Measurements from ENCODE around the gene NRAP. TPM values are rescaled to one million over a fixed set of nuclear protein-coding genes. Genes with fewer than 3 reads are reported as not detected.

Gene NRAP
- total RNA-seq, 1 experiment from 2014 or later: not detected

- no peak overlapping the region for H3K4ac ChIP-seq (ENCODE audit: low read depth, low read length)
- no peaks in the 10 kb centered on the region for H3K9me3 Mint-ChIP-seq
- no peak overlapping the region for H3K56ac ChIP-seq (ENCODE audit: insufficient read length, low read depth, low read length)
- no peaks in the 10 kb centered on the region for H3K79me2 ChIP-seq (ENCODE audit: insufficient read depth, low read length)
- no peaks in the 10 kb centered on the region for H3K27me3 ChIP-seq (ENCODE audit: insufficient read depth, low read length)
- H4K91ac ChIP-seq (ENCODE audit: insufficient read length, low read depth, low read length): no peak overlapping the region
- no peaks in the 10 kb centered on the region for H3K9me3 ChIP-seq (ENCODE audit: control insufficient read depth, low read depth, low read length)
- H3K23me2 ChIP-seq (ENCODE audit: insufficient read length, low read depth, low read length, poor library complexity, severe bottlenecking): no peaks in the 10 kb centered on the region
- H3K4me1 ChIP-seq (ENCODE audit: insufficient read depth, low read length): 0 out of 2 replicates have a peak, but pooled peaks cover 8% of the 10 kb centered on the region
- no peak for TF ChIP-seq CTCF (conservative IDR thresholded peaks at IDR 0.05)
- H3K27ac Mint-ChIP-seq: no peak overlapping the region
- H3K27me3 Mint-ChIP-seq (ENCODE audit: low read depth): peaks cover 87% of the 10 kb centered on the region
- no peak overlapping the region for H2BK20ac ChIP-seq (ENCODE audit: low read depth, low read length, poor library complexity, severe bottlenecking)
- no peak overlapping the region for H2BK15ac ChIP-seq (ENCODE audit: low read depth, low read length)
- H2BK120ac ChIP-seq (ENCODE audit: low read depth, low read length, poor library complexity, severe bottlenecking): no peak overlapping the region
- no peaks in the 10 kb centered on the region for H4K20me1 ChIP-seq (ENCODE audit: control insufficient read depth, insufficient read depth, insufficient read length)
- WGBS (ENCODE audit: extremely low coverage, insufficient read length, low lambda C conversion rate): no CpG with 5 or more reads among the region's 4 CpGs
- no peak overlapping the region for H2BK5ac ChIP-seq (ENCODE audit: insufficient read length, low read length)
- no peak overlapping the region for H3K14ac ChIP-seq (ENCODE audit: insufficient read depth, low read length)
- H4K8ac ChIP-seq (replicated peaks; ENCODE audit: insufficient read length, low read depth, low read length): no peak overlapping the region
- H3T11ph ChIP-seq (ENCODE audit: low read length): no peak overlapping the region
- H3K27ac ChIP-seq (ENCODE audit: insufficient read length, low read depth, low read length): no peak overlapping the region
- H3K23ac ChIP-seq (ENCODE audit: insufficient read length, low read depth, low read length): no peak overlapping the region
- no peak overlapping the region for H3K4me3 Mint-ChIP-seq
- H2BK12ac ChIP-seq (ENCODE audit: insufficient read length, low read depth, low read length): no peak overlapping the region
- H3K9ac ChIP-seq (ENCODE audit: extremely low read depth, insufficient read length, low read length): no peak overlapping the region
- no peak overlapping the region for H2AK5ac ChIP-seq (ENCODE audit: insufficient read length, low read length)
- H2AFZ ChIP-seq (ENCODE audit: low read length): no peak overlapping the region
- no peaks in the 10 kb centered on the region for H3K79me1 ChIP-seq (ENCODE audit: insufficient read depth, low read depth, low read length, poor library complexity, severe bottlenecking)
- no peak for DNase-seq
- no peaks in the 10 kb centered on the region for H3K36me3 Mint-ChIP-seq (ENCODE audit: insufficient read depth in 1 of 3, low read depth in 3 of 3)
- no peak overlapping the region for H4K5ac ChIP-seq (ENCODE audit: insufficient read length, low read depth, low read length)
- H3K4me2 ChIP-seq (ENCODE audit: insufficient read depth, insufficient read length, low read length): no peak overlapping the region
- peaks cover 7 to 9% of the 10 kb centered on the region in 2 experiments for H3K4me1 Mint-ChIP-seq
- H3K18ac ChIP-seq (ENCODE audit: insufficient read length, low read depth, low read length): no peak overlapping the region
These were observed 87.0 kb downstream of the NRAP start for GRCh38 chr10:113576852-113577251.

All from H9 (cell line).